ENCODE measurements around the gene VEZT.

GRCh38 chr12:95185072-95185471 is 32.5 kb upstream of the VEZT start:
- TF ChIP-seq POLR2A (IDR thresholded peaks at IDR 0.05; ENCODE audit: low read length) (no peak), GATA1 (IDR thresholded peaks at IDR 0.05; ENCODE audit: low read depth, low read length) (no peak)
